Ovary (tissue), 3 donors: ENCODE data around the gene LSM14B.

Experiments used
- CTCF ChIP-seq, 3 donors: fragments of 450-650 bp in 2 of 3; fragments of 200-600 bp in 1 of 3; IDR thresholded peaks; one replicate each; pipeline versions ENCODE4 v1.5.1 to v1.8.0; 2016 to 2022; ENCODE audit warnings: antibody characterized with exemption in 3 of 3, mild to moderate bottlenecking in 1 of 3
- POLR2A ChIP-seq: fragments of 450-650 bp; IDR thresholded peaks from one replicate; pipeline ENCODE4 v1.6.1; 2017; ENCODE audit warnings: antibody characterized with exemption, mild to moderate bottlenecking, moderate library complexity
- donor health status: DM: no; HTN: no; CAD: no.

- TF ChIP-seq POLR2A (no peak), CTCF (IDR thresholded peaks at IDR 0.05) (no peak)
Measured at GRCh38 chr20:62137092-62137384, 14.8 kb downstream of the LSM14B start.
